Omental fat pad (tissue), 4 donors: Measurements from ENCODE around the gene NR2E1. TPM values are rescaled to one million over a fixed set of nuclear protein-coding genes. Genes with fewer than 3 reads are reported as not detected.

Source experiments
- ATAC-seq: fragments of 150-250 bp; one replicate; pipeline ENCODE4 v1.9.1; 2016; ENCODE audit warnings: mild to moderate bottlenecking, moderate library complexity; ENCODE audit not compliant: low FRiP score
- DNase-seq: peaks from one replicate; pipeline ENCODE4 v3.0.0-alpha.2; 2019; ENCODE audit warnings: low spot score
- CTCF ChIP-seq, 3 donors: fragments of 450-650 bp; IDR thresholded peaks; one replicate each; pipeline ENCODE4 v1.5.1; 2016 to 2017; ENCODE audit warnings: antibody characterized with exemption in 3 of 3, mild to moderate bottlenecking in 3 of 3, moderate library complexity in 2 of 3
- total RNA-seq, 4 donors: library from RNA; depleted of rRNA; stranded (reverse); fragments of >200 nt; gene quantifications; one replicate each; pipeline ENCODE4 v1.1.0, GENCODE V29; 2016

Gene NR2E1
- total RNA-seq, 4 donors from 2014 or later: not detected

GRCh38 chr6:108180266-108180665 is 14.4 kb downstream of the NR2E1 start:
- DNase-seq: no peak

GRCh38 chr6:108180776-108181175 is 15.0 kb downstream of the NR2E1 start:
- no peak for TF ChIP-seq CTCF (IDR thresholded peaks at IDR 0.05)
- DNase-seq (no peak), ATAC-seq (no peak)

More at GRCh38 chr6:108180266-108180665, 14.4 kb downstream of the NR2E1 start:
- TF ChIP-seq CTCF (IDR thresholded peaks at IDR 0.05): no peak
- no peak for ATAC-seq

GRCh38 chr6:108186226-108186625 is 20.4 kb downstream of the NR2E1 start:
- ATAC-seq: no peak
- no peak for TF ChIP-seq CTCF (IDR thresholded peaks at IDR 0.05)
- no peak for DNase-seq

- no peak for TF ChIP-seq CTCF (IDR thresholded peaks at IDR 0.05)
- ATAC-seq (no peak), DNase-seq (no peak)
Observed at GRCh38 chr6:108187519-108187918, 21.7 kb downstream of the NR2E1 start.

GRCh38 chr6:108193131-108193530 is 27.3 kb downstream of the NR2E1 start:
- TF ChIP-seq CTCF (IDR thresholded peaks at IDR 0.05): no peak
- ATAC-seq (no peak), DNase-seq (no peak)

GRCh38 chr6:108193835-108194234 is 28.0 kb downstream of the NR2E1 start:
- DNase-seq (no peak), ATAC-seq (no peak)
- no peak for TF ChIP-seq CTCF (IDR thresholded peaks at IDR 0.05)

GRCh38 chr6:108194503-108194902 is 28.7 kb downstream of the NR2E1 start:
- ATAC-seq: no peak
- TF ChIP-seq CTCF (IDR thresholded peaks at IDR 0.05): no peak
- no peak for DNase-seq
